GM23338 (cell line): ENCODE results near the gene MED13L. TPM values are rescaled to one million over a fixed set of nuclear protein-coding genes. Genes with fewer than 3 reads are reported as not detected.

Experiments
- ATAC-seq: fragments of 200-7000 bp; cut with Tn5 transposase; 3 replicates; pipeline ENCODE4 v1.9.1; 2020
- DNase-seq: peaks from one replicate; pipeline ENCODE4 v3.0.0-alpha.2; 2015; ENCODE audit warnings: low spot score
- H2AFZ ChIP-seq: fragments of 200-600 bp; sonication (generic); 2 replicates; pipeline ENCODE4 v1.8.0; 2016; ENCODE audit warnings: antibody characterized with exemption, mild to moderate bottlenecking, moderate library complexity
- H3F3A ChIP-seq: fragments of 200-600 bp; sonication (generic); replicated peaks from 2 replicates; pipeline ENCODE4 v1.8.0; 2017; ENCODE audit warnings: antibody characterized with exemption, mixed run types, low read depth
- H3K27ac ChIP-seq: fragments of 200-600 bp; sonication (generic); 2 replicates; pipeline ENCODE4 v1.6.1; 2016; ENCODE audit warnings: low read depth
- H3K27me3 ChIP-seq: fragments of 200-600 bp; sonication (generic); 2 replicates; pipeline ENCODE4 v1.8.0; 2016; ENCODE audit warnings: mild to moderate bottlenecking, mixed run types, moderate library complexity; ENCODE audit not compliant: insufficient read depth
- H3K36me3 ChIP-seq: fragments of 200-600 bp; sonication (generic); 2 replicates; pipeline ENCODE4 v1.8.0; 2016; ENCODE audit warnings: mild to moderate bottlenecking; ENCODE audit not compliant: insufficient read depth
- H3K4me1 ChIP-seq: fragments of 200-600 bp; sonication (generic); 2 replicates; pipeline ENCODE4 v1.8.0; 2016; ENCODE audit warnings: mild to moderate bottlenecking, moderate library complexity; ENCODE audit not compliant: insufficient read depth
- H3K4me2 ChIP-seq: fragments of 200-600 bp; sonication (generic); 2 replicates; pipeline ENCODE4 v1.7.1; 2017; ENCODE audit warnings: mixed run types
- H3K4me3 ChIP-seq: fragments of 200-600 bp; sonication (generic); 2 replicates; pipeline ENCODE4 v1.6.1; 2016; ENCODE audit warnings: mixed run types
- H3K79me2 ChIP-seq: fragments of 200-600 bp; sonication (generic); replicated peaks from 2 replicates; pipeline ENCODE4 v1.8.0; 2017; ENCODE audit warnings: mild to moderate bottlenecking; ENCODE audit not compliant: insufficient read depth
- H3K9me2 ChIP-seq: fragments of 200-600 bp; sonication (generic); 2 replicates; pipeline ENCODE4 v1.8.0; 2017; ENCODE audit not compliant: insufficient read depth
- H4K20me1 ChIP-seq: fragments of 200-600 bp; sonication (generic); replicated peaks from 2 replicates; pipeline ENCODE4 v1.8.0; 2017; ENCODE audit warnings: mild to moderate bottlenecking; ENCODE audit not compliant: insufficient read depth
- H3K27ac Mint-ChIP-seq: 2 replicates; pipeline ENCODE4 v1.8.0; 2020; ENCODE audit warnings: inconsistent platforms, mild to moderate bottlenecking, moderate library complexity, mixed read lengths
- H3K27me3 Mint-ChIP-seq: 3 replicates; pipeline ENCODE4 v1.8.0; 2022; ENCODE audit warnings: low read depth, mild to moderate bottlenecking, moderate library complexity, mixed read lengths, inconsistent platforms; ENCODE audit not compliant: insufficient read depth, poor library complexity
- H3K36me3 Mint-ChIP-seq: 3 replicates; pipeline ENCODE4 v1.8.0; 2021; ENCODE audit warnings: low read depth, mild to moderate bottlenecking, inconsistent platforms, moderate library complexity, mixed read lengths
- H3K4me1 Mint-ChIP-seq: 3 replicates; pipeline ENCODE4 v1.8.0; 2020; ENCODE audit warnings: mild to moderate bottlenecking, inconsistent platforms, mixed read lengths
- H3K4me3 Mint-ChIP-seq: 3 replicates; pipeline ENCODE4 v1.8.0; 2021; ENCODE audit warnings: moderate library complexity, mild to moderate bottlenecking, inconsistent platforms, mixed read lengths
- H3K9me3 Mint-ChIP-seq: 3 replicates; pipeline ENCODE4 v1.8.0; 2020; ENCODE audit warnings: moderate library complexity, mild to moderate bottlenecking, inconsistent platforms, mixed read lengths
- CREB1 ChIP-seq: fragments of 250-450 bp; sonication (Bioruptor Pico); IDR thresholded peaks from 2 replicates; pipeline ENCODE4 v1.5.0; 2020; ENCODE audit warnings: low read depth, mild to moderate bottlenecking, moderate library complexity
- ETS1 ChIP-seq: IDR thresholded peaks from 2 replicates; pipeline ENCODE4 v1.6.1; 2016; ENCODE audit warnings: antibody characterized with exemption
- EZH2 ChIP-seq: fragments of 200-600 bp; sonication (generic); IDR thresholded peaks from one replicate; pipeline ENCODE4 v1.8.0; 2017; ENCODE audit warnings: antibody characterized with exemption, mild to moderate bottlenecking, low read depth; ENCODE audit not compliant: unreplicated experiment
- EZH2phosphoT487 ChIP-seq: fragments of 200-600 bp; sonication (generic); IDR thresholded peaks from one replicate; pipeline ENCODE4 v1.8.1; 2018; ENCODE audit warnings: antibody characterized with exemption; ENCODE audit not compliant: unreplicated experiment
- JUNB ChIP-seq: IDR thresholded peaks from one replicate; pipeline ENCODE4 v1.6.1; 2016; ENCODE audit warnings: antibody characterized with exemption; ENCODE audit not compliant: unreplicated experiment
- POLR2AphosphoS5 ChIP-seq: IDR thresholded peaks from 2 replicates; pipeline ENCODE4 v1.6.1; 2016; ENCODE audit warnings: antibody characterized with exemption, low read depth
- STAT1 ChIP-seq: IDR thresholded peaks from one replicate; pipeline ENCODE4 v1.6.1; 2016; ENCODE audit warnings: antibody characterized with exemption; ENCODE audit not compliant: unreplicated experiment
- ZNF114 ChIP-seq: fragments of 250-450 bp; sonication (Bioruptor Pico); IDR thresholded peaks from 2 replicates; pipeline ENCODE4 v1.5.0; 2020; ENCODE audit warnings: mild to moderate bottlenecking, moderate library complexity
- ZNF331 ChIP-seq: fragments of 250-450 bp; sonication (Bioruptor Pico); IDR thresholded peaks from 2 replicates; pipeline ENCODE4 v1.5.0; 2020; ENCODE audit warnings: low read depth, mild to moderate bottlenecking, moderate library complexity
- polyA plus RNA-seq: library from polyadenylated mRNA; unstranded; fragments of >200 nt; fragmentation: Nextera tagmentation; extraction: Ambion mirVana; gene quantifications from 2 replicates; pipeline ENCODE4 v1.2.1, GENCODE V29; 2016
- total RNA-seq: library from RNA; depleted of rRNA; stranded (reverse); fragments of >200 nt; shearing (Covaris generic); gene quantifications from 2 replicates; pipeline ENCODE4 v1.2.3, GENCODE V29; 2014
- TF ChIP-seq, protein P1 (sequence below): fragments of 250-450 bp; sonication (Bioruptor Pico); IDR thresholded peaks from 2 replicates; pipeline ENCODE4 v1.5.0; 2020; ENCODE audit warnings: mild to moderate bottlenecking, moderate library complexity
- TF ChIP-seq, protein P2 (sequence below): IDR thresholded peaks from one replicate; pipeline ENCODE4 v1.6.1; 2018; ENCODE audit warnings: antibody characterized with exemption; ENCODE audit not compliant: unreplicated experiment

The MED13L gene
- total and polyA plus RNA-seq, 2 experiments from 2014 or later, result 20.9 to 73.6 TPM

- no peaks in the 10 kb centered on the region for H3K36me3 ChIP-seq
- peaks cover 86% of the 10 kb centered on the region for H3K79me2 ChIP-seq
- Mint-ChIP-seq H3K36me3 (no peaks in the 10 kb centered on the region), H3K4me1 (peaks cover 27% of the 10 kb centered on the region), H3K4me3 (no peak overlapping the region), H3K9me3 (no peaks in the 10 kb centered on the region), H3K27me3 (no peaks in the 10 kb centered on the region), H3K27ac (no peak overlapping the region)
- H3K4me2 ChIP-seq, result no peak overlapping the region
- no peaks in the 10 kb centered on the region for H3F3A ChIP-seq
- no peaks in the 10 kb centered on the region for H3K9me2 ChIP-seq
- TF ChIP-seq ZNF331 (CRISPR knock-in tag), result no peak
- DNase-seq (no peak), ATAC-seq (no peak)
- H3K27ac ChIP-seq, result no peak overlapping the region
- H3K4me1 ChIP-seq, result peaks cover 9% of the 10 kb centered on the region
- no peak overlapping the region for H3K4me3 ChIP-seq
- H3K27me3 ChIP-seq, result no peaks in the 10 kb centered on the region
- H4K20me1 ChIP-seq, result 0 out of 2 replicates have a peak, but pooled peaks cover 3% of the 10 kb centered on the region
- no peak overlapping the region for H2AFZ ChIP-seq
These were observed 76.1 kb downstream of the MED13L start for GRCh38 chr12:116201359-116201758.

GRCh38 chr12:116200812-116201211 lies 76.7 kb downstream of the MED13L start:
- no peaks in the 10 kb centered on the region for H3K27me3 ChIP-seq
- H3K27me3 Mint-ChIP-seq, result no peaks in the 10 kb centered on the region
- H3K9me2 ChIP-seq, result no peaks in the 10 kb centered on the region
- 0 out of 2 replicates have a peak, but pooled peaks cover 3% of the 10 kb centered on the region for H4K20me1 ChIP-seq
- peaks cover 25% of the 10 kb centered on the region for H3K4me1 Mint-ChIP-seq
- ATAC-seq (no peak), DNase-seq (no peak)
- no peaks in the 10 kb centered on the region for H3K36me3 ChIP-seq
- H3K27ac Mint-ChIP-seq, result no peak overlapping the region
- no peaks in the 10 kb centered on the region for H3K9me3 Mint-ChIP-seq
- H3K4me3 ChIP-seq, result no peak overlapping the region
- no peaks in the 10 kb centered on the region for H3K36me3 Mint-ChIP-seq
- H3K27ac ChIP-seq, result no peak overlapping the region
- H3K79me2 ChIP-seq, result peaks cover 88% of the 10 kb centered on the region
- no peaks in the 10 kb centered on the region for H3F3A ChIP-seq
- no peak overlapping the region for H3K4me2 ChIP-seq
- peaks cover 9% of the 10 kb centered on the region for H3K4me1 ChIP-seq
- H2AFZ ChIP-seq, result no peak overlapping the region
- no peak overlapping the region for H3K4me3 Mint-ChIP-seq
- no peak for TF ChIP-seq ZNF331 (CRISPR knock-in tag)
- TF ChIP-seq, protein P1, sequence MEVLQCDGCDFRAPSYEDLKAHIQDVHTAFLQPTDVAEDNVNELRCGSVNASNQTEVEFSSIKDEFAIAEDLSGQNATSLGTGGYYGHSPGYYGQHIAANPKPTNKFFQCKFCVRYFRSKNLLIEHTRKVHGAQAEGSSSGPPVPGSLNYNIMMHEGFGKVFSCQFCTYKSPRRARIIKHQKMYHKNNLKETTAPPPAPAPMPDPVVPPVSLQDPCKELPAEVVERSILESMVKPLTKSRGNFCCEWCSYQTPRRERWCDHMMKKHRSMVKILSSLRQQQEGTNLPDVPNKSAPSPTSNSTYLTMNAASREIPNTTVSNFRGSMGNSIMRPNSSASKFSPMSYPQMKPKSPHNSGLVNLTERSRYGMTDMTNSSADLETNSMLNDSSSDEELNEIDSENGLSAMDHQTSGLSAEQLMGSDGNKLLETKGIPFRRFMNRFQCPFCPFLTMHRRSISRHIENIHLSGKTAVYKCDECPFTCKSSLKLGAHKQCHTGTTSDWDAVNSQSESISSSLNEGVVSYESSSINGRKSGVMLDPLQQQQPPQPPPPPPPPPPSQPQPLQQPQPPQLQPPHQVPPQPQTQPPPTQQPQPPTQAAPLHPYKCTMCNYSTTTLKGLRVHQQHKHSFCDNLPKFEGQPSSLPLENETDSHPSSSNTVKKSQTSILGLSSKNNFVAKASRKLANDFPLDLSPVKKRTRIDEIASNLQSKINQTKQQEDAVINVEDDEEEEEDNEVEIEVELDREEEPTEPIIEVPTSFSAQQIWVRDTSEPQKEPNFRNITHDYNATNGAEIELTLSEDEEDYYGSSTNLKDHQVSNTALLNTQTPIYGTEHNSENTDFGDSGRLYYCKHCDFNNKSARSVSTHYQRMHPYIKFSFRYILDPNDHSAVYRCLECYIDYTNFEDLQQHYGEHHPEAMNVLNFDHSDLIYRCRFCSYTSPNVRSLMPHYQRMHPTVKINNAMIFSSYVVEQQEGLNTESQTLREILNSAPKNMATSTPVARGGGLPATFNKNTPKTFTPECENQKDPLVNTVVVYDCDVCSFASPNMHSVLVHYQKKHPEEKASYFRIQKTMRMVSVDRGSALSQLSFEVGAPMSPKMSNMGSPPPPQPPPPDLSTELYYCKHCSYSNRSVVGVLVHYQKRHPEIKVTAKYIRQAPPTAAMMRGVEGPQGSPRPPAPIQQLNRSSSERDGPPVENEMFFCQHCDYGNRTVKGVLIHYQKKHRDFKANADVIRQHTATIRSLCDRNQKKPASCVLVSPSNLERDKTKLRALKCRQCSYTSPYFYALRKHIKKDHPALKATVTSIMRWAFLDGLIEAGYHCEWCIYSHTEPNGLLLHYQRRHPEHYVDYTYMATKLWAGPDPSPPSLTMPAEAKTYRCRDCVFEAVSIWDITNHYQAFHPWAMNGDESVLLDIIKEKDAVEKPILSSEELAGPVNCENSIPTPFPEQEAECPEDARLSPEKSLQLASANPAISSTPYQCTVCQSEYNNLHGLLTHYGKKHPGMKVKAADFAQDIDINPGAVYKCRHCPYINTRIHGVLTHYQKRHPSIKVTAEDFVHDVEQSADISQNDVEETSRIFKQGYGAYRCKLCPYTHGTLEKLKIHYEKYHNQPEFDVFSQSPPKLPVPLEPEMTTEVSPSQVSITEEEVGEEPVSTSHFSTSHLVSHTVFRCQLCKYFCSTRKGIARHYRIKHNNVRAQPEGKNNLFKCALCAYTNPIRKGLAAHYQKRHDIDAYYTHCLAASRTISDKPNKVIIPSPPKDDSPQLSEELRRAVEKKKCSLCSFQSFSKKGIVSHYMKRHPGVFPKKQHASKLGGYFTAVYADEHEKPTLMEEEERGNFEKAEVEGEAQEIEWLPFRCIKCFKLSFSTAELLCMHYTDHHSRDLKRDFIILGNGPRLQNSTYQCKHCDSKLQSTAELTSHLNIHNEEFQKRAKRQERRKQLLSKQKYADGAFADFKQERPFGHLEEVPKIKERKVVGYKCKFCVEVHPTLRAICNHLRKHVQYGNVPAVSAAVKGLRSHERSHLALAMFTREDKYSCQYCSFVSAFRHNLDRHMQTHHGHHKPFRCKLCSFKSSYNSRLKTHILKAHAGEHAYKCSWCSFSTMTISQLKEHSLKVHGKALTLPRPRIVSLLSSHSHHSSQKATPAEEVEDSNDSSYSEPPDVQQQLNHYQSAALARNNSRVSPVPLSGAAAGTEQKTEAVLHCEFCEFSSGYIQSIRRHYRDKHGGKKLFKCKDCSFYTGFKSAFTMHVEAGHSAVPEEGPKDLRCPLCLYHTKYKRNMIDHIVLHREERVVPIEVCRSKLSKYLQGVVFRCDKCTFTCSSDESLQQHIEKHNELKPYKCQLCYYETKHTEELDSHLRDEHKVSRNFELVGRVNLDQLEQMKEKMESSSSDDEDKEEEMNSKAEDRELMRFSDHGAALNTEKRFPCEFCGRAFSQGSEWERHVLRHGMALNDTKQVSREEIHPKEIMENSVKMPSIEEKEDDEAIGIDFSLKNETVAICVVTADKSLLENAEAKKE (CRISPR knock-in tag), result no peak
- TF ChIP-seq, protein P2, sequence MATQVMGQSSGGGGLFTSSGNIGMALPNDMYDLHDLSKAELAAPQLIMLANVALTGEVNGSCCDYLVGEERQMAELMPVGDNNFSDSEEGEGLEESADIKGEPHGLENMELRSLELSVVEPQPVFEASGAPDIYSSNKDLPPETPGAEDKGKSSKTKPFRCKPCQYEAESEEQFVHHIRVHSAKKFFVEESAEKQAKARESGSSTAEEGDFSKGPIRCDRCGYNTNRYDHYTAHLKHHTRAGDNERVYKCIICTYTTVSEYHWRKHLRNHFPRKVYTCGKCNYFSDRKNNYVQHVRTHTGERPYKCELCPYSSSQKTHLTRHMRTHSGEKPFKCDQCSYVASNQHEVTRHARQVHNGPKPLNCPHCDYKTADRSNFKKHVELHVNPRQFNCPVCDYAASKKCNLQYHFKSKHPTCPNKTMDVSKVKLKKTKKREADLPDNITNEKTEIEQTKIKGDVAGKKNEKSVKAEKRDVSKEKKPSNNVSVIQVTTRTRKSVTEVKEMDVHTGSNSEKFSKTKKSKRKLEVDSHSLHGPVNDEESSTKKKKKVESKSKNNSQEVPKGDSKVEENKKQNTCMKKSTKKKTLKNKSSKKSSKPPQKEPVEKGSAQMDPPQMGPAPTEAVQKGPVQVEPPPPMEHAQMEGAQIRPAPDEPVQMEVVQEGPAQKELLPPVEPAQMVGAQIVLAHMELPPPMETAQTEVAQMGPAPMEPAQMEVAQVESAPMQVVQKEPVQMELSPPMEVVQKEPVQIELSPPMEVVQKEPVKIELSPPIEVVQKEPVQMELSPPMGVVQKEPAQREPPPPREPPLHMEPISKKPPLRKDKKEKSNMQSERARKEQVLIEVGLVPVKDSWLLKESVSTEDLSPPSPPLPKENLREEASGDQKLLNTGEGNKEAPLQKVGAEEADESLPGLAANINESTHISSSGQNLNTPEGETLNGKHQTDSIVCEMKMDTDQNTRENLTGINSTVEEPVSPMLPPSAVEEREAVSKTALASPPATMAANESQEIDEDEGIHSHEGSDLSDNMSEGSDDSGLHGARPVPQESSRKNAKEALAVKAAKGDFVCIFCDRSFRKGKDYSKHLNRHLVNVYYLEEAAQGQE, result no peak
- TF ChIP-seq STAT1, result no peak
- no peak for TF ChIP-seq EZH2
- TF ChIP-seq POLR2AphosphoS5, result no peak
- no peak for TF ChIP-seq ETS1
- no peak for TF ChIP-seq JUNB
- TF ChIP-seq CREB1, result no peak
- no peak for TF ChIP-seq ZNF114 (CRISPR knock-in tag)
- TF ChIP-seq EZH2phosphoT487, result no peak
